ENCODE measurements around the gene RTCA. TPM values are rescaled to one million over a fixed set of nuclear protein-coding genes. Genes with fewer than 3 reads are reported as not detected.
"Not testable (repeated sequence)": the region's sequence is repeated elsewhere in the genome, so short reads cannot be mapped to it uniquely, and the experiment has no call there.

The RTCA gene
- total RNA-seq, 2 donors from 2014 or later, result 30.3 to 31.8 TPM

DNA sequence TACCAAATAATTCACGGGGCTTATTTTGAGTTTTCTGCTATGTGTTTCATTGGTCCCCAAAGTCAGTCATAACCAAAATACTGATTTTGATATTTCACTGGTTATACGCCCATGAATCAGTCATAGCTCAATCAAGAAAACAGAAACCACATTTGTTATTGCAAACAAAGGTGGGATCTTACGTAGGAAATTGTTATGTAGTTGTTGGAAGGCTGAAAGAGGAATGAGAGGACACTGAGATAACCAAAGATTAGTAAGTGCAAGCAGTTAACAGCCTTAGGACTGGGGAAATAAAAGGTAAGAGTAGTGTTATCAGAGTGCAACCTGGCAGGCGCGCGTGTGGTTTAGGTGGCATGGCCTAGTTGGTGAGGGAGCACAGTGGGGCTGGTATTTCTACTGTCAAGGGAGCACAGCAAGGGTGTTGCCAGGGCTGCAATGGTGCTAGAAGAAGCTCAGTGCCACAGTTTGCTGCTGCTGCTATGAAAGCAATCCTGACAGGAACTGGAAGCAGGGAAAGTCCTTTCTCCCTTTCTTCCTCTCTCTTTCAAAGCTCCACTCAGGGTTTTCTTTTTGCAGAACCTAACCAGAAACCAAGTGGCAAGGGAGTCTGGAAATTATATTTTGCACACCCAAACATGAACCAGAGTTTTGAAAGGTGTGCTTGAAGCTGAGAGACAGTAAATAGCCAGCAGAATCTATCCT lies 33.7 kb downstream of the RTCA start:
- intact Hi-C loops (cut with DNase I), result no loop called here
- ATAC-seq (no peak), DNase-seq (no peak)

DNA sequence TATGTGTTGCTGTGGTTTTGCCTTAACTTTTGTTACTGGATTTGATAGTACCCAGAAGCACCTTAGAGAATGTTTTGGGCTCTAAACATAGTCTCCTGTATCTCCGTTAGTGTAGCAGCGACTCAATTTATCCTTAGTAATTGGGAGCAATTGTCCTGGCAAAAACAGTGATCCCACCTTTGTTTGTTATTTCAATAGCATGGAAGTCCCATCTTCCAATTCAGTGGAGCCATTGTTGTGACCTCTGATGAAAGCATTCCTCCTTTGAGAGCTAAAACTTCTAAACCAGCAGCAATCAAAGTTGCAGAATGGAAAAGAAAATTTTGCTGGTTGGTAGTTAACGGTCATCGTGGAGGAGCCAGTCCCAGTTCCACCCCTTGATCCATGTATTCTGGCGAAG lies 34.7 kb downstream of the RTCA start:
- intact Hi-C loops (cut with DNase I), result no loop called here
- ATAC-seq (no peak), DNase-seq (no peak)

DNA sequence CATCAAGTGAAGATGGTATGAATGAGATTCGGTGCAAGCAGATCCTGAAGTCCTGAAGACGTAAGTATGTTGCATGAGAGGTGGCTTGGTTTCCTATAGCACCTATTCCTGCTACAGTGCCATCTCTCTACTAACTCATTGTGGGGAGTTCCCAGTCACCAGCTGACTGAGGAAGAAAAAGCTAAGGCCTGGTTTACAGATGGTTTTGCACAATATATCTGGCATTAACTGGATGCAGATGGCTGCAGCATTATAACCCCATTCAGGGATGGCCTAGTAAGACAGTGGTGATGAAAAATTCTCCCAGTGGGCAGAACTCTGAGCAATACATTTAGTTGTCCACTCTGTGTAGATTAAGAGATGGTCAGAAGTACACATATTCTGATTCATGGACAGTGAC lies 36.7 kb downstream of the RTCA start:
- intact Hi-C loops (cut with DNase I), result no loop called here
- DNase-seq (no peak), ATAC-seq (no peak)

DNA sequence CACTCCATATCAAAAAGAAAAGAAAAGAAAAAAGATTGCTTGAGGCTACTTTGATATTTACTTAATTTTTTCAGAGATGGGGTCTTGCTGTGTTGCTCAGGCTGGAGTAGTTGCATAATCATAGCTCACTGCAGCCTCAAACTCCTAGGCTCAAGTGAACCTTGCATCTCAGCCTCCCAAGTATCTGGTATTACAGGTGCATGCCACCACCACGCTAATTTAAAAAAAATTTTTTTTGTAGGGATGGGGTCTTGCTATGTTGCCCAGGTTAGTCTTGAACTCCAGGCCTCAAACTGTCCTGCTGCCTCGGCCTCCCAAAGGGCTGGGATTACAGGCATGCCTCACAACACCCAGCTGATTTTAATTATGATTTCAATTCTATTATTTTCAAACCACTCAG lies 38.2 kb downstream of the RTCA start:
- ATAC-seq, result no peak
- no peak for DNase-seq
- intact Hi-C loops (cut with DNase I), result no loop called here

DNA sequence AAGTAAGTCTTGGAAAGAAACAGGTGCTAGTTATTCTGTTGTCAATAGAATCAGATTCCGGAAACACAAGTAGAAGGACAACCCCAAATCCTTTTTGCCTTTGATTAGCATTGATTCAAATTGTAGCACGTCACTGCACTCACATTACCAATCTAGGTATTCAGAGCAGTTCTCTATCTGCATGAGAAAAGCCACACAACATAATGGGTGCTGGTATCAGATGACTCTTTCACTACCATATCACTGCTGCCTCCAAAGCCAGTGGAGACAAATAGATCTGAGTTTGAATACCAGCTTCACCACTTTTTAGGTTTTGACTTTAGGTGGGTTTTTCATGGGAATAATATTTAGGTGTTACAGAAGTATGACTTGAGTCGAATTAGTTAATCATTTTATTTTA lies 38.9 kb downstream of the RTCA start:
- no peak for ATAC-seq
- intact Hi-C loops (cut with DNase I), result no loop called here
- DNase-seq, result no peak

DNA sequence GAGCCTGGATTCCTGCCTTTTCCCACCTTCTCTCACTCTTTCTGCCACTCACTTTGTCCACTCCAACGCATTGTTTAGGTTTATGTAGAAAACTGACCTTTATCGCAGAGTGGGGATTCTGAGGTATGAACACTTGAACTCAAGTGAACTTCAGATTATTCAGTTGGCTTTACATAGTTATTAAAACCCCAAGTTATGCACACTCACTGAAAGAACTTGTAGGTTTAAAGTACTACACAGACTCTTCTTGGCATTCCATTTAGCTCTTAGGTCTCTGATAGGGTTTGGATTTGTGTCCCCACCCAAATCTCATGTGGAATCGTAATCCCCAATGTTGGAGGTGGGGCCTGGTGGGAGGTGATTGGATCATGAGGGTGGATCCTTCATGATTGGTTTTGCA lies 39.9 kb downstream of the RTCA start:
- intact Hi-C loops (cut with DNase I), result no loop called here
- ATAC-seq (no peak), DNase-seq (no peak)

DNA sequence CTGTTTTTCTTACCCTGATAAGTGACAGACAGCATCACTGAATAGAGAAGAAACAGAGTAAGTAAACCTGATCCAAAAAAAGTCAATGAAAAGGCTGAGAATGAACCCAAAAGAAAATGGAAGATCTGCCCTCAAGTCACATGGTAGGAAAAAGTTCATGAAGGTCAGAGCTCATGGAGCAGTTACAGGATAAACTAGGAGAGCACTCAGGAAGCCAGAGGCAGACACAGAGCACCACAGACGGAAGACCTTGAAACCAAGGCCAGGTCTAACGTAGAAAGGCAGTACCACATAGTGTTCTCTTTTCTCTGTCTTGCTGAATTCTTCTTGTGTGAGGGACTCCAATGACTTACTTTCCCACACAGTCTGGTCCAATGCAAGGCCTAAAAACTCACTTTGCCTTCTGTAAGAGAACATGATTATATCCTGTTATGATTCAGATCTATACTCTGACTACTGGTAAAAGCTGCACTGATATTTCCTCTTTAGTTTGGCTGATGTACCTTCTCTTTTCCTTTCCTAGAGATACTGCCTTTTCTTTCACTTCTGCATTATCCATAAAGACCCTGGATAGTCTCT lies 40.8 kb downstream of the RTCA start:
- ATAC-seq, result no peak
- DNase-seq, result no peak
- intact Hi-C loops (cut with DNase I), result no loop called here

DNA sequence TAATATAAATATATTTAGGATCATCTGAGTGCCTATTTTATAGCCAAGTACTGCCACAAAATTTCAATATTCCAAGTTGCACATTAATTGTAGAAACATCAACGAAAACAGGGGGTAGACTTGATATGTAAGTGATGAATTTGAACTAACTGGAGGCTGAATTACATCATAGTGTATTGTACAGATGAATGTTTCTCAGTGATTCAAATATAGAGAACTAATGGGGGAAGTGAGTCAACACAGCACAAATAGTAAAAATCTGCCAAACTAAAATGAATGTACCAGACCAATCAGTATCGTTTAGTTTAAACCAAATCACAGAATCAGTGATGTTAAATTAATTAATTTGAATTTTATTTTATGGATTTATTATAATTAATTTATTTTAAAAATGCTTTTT lies 42.8 kb downstream of the RTCA start:
- intact Hi-C loops (cut with DNase I), result no loop called here
- DNase-seq (no peak), ATAC-seq (no peak)

DNA sequence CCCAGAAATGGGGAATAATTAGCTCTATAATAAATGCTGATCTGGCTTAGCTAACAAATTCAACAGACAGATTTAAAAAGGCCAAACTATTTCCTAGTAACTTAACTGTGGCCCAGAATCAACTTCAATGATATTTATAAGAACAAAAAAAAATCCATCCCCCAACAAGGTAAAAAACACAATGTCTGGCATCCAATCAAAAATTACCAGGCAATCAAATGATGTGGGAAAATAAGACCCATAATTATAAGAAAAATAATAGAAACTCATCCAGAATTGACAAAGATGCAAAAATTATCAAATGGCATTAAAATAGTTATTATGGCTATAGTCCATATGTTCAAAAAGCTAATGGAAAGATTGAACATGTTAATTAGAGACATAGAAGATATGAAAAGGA lies 43.8 kb downstream of the RTCA start:
- DNase-seq, result no peak
- ATAC-seq, result no peak
- intact Hi-C loops (cut with DNase I), result no loop called here

DNA sequence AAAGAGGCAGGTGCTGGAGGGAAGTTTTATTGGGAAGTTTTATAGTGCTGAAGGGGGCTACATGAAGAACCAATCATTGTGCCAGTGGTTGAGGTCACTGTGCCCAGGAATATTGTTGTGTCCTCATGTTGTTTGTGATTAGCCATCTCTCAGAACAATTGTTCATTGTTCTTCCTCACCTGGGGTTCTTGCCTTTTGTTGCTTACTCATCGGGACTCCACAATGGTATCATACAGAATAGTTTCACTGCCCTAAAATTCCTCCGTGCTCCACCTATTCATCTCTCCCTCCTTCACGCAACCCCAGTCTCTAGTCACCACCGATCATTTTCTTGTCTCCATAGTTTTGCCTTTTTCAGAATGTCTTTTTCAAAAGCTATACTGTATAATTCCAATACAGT lies 47.4 kb downstream of the RTCA start:
- DNase-seq (no peak), ATAC-seq (no peak)
- intact Hi-C loops (cut with DNase I), result no loop called here

DNA sequence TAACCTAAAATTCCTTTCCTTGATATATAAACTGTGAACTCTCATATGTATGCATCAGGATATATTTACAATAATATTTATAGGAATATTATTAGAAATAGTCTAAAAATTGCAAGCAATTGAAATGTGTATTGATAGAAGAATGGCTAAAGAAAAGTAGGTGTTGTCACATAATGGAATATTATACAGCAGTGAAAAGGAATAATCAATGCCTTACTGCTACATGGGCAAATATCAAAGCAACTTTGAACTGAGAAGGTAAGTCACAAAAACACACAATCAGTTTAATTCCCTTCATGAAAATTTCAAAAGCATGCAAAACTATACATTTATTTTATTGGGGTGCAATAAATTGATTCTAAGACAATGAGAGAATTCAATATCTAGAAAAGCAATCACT lies 50.6 kb downstream of the RTCA start:
- no peak for DNase-seq
- no peak for ATAC-seq
- intact Hi-C loops (cut with DNase I), result no loop called here

DNA sequence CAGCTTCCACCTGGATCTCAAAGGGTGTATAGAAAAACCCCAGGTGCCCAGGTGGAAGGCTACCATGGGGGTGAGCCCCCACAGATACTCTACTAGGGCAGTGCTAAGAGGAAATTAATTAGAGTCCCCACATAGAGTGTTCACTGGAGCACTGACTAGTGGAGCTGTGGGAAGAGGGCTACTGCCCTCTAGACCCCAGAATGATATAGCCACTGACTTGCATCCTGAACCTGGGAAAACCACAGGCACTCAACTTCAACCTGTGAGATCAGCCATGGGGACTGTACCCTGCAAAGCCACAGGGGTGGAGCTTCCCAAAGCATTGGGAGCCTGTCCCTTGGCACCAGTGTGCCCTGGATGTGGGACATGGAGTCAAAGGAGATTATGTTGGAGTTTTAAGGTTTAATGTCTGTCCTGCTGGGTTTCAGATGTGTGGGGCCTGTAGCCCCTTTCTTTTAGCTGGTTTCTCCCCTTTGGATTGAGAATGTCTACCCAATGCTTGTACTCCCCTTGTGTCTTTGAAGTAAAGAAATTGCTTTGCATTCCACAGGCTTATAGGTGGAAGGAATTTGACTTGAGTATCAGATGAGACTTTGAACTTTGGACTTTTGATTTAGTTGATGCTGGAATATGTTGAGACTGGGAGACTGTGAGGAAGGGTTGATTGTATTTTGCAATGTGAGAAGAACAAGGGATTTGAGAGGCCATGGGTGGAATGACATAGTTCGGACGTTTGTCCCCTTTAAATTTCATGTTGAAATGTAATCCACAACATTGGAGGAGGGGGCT lies 54.5 kb downstream of the RTCA start:
- intact Hi-C loops (cut with DNase I), result no loop called here
- ATAC-seq, result no peak
- DNase-seq, result no peak

DNA sequence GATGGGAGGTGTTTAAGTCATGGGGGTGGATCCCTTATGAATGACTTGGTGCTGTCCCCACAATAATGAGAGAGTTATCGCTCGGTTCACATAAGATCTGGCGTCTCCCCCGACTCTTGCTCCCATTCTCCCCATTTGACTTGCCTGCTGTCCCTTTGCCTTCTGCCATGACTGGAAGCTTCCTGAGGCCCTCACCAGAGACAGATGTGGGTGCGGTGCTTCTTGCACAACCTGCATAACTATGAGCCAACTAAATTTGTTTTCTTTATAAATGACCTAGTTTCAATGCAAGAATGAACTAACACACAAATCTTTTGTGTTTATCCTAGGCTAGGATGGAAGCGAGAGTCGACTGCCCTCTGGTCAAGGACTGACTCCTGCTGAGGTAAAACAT lies 55.1 kb downstream of the RTCA start:
- no peak for ATAC-seq
- intact Hi-C loops (cut with DNase I), result no loop called here
- DNase-seq, result no peak

DNA sequence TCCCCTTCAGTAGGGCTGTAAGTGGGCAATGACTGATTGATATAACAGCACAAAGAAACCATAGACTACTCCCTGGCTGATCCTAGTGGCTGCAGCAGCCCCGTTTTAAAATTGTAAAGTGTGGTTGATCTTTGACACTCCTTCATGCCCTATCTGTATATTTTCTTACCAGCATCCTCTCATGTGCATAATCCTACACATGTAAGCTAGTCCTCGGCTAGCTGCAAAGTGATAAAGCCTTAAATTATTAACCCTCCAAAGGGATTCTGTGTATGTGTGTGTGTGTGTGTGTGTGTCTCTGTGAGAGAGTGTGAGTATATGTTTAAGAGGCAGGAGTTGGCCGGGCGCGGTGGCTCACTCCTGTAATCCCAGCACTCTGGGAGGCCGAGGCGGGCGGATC lies 55.5 kb downstream of the RTCA start:
- ATAC-seq, result no peak
- intact Hi-C loops (cut with DNase I), result no loop called here
- no peak for DNase-seq

DNA sequence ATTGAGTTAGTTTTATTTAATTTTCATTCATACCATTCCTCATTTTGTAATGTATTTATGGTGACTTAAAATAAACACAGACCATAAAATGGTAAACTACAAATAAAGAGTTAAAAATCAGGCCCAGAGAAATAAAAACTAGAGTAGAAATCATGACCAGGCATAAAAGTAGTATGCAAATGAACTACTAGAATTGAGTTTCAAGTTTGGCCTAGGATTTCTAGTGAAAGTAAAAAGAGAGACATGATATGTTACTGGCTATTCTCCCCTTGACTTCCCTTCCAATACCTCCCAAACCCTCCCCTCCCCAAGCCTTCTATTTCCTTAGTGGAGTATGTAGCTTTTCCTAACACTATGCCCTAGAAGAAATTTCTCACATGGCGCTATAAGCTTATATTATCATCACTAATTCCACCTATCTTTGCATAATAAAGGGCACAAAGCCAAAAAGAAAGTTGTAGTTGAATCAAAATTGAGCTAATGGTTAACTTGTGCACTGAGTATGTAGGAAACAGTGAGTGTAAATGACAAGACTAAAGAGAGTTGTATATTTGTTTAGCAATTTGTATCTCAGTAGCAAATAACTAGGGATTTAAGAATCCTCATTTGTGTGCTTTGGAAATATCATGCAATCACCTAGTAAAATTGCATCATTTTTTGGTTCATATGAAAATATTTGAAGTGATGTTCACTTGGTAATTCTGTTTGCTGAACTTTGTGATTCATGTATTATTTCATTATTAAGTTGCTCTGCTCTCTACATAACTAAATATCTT lies 56.6 kb downstream of the RTCA start:
- ATAC-seq (peak in 1 of 2 donors; percentile 53), DNase-seq (no peak)
- intact Hi-C loops (cut with DNase I), result no loop called here

DNA sequence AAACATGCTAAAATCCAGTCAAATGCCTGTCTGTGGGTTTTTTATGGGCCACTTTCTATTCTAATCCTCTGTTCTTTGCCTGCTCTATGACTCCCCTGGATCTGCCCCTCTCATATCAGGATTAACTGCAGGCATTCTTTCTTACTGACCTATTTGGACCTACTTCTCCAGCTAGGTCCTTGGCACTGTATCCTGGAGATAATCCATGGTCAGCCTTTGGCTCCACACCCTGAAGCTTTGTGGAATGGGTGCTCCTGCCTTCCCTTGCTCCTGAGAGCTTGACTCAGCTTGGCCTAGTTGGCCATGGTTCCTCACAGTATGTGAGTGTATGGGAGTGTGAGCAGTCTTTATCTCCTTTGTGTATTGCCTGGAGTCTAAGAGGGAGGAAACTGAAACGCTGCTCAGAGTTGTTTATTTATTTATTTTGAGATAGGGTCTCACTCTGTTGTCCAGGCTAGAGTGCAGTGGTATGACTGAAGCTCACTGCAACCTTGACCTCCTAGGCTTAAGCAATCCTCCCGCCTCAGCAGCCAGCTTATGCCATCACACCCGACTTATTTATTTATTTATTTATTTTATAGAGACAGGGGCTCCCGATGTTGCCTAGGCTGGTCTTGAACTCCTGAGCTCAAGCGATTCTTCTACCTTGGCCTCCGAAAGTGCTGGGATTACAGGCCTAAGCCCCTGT lies 57.5 kb downstream of the RTCA start:
- intact Hi-C loops (cut with DNase I), result no loop called here
- DNase-seq, result peak; percentile 36
- peak; percentile 77 to 96 for ATAC-seq

DNA sequence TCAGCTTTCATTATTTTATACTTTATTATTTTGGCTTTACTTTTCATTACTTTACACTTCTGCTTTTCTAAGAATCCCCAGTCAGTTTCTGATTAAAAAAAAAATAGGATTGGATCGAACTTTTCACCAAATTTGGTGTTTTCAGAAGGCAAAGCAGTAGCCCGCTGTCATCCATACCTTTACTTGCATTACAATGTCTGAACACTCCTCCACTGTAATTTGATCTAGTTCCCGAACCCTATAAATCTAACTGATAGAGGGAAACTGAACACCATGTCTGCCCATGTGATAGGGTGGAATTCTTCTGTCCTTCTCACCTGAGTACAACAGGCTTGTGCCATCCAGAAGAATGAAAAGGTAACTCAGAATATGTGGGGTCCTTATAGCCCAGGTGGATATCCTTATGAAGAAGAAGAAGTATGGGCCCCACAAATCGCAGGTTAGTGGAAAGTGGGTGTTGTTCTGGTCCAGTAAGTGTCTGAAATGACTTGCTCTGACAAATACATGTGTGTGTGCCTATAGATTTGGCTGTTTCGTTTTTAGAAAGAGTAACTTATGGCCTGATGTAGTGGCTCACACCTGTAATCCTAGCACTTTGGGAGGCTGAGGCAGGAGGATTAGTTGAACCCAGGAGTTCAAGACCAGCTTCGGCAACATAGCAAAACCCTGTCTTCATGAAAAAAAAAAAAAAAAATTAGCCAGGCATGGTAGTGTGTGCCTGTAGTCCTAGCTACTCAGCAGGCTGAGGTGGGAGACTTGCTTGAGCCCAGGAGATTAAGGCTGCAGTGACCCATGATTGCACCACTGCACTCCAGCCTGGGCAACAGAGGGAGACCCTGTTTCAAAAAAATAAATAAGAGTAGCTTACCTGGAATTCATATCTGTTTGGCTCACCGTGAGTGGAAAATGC lies 59.7 kb downstream of the RTCA start:
- no peak for ATAC-seq
- intact Hi-C loops (cut with DNase I), result no loop called here
- no peak for DNase-seq

DNA sequence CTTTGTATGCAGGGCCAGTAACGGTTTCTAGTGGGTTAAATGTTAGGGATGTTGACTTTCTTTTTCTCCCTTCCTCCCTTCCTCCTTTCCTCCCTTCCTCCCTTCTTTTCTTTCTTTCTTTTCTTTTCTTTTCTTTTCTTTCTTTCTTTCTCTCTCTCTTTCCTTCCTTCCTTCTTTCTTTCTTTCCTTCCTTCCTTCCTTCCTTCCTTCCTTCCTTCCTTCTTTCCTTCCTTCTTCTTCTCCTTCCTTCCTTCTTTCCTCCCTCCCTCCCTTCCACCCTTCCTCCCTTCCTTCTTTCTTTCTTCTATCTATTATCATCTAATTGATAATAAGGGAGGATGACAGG lies 60.3 kb downstream of the RTCA start:
- intact Hi-C loops (cut with DNase I), result not testable (repeated sequence)

DNA sequence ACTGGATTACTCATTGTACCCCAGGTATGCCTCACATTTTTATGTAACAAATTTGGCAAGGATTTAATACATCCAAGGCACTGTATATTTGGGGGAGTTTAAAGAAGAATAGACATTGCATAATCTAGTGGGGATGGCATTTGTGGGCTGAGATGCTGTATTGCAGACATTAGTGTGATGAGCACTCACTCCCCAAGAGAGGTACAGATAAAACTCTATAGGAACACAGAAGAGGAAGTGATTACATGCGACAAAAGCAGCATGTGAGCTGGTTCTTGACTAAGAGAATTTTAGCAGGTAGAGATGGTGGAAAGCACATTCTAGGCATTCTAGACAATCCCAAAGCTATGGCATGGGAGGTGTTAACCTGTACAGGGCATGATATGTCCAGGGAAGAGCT lies 62.1 kb downstream of the RTCA start:
- intact Hi-C loops (cut with DNase I), result no loop called here
- DNase-seq (no peak), ATAC-seq (no peak)

More for the DNA sequence above, 60.3 kb downstream of the RTCA start:
- not testable (repeated sequence) for ATAC-seq, DNase-seq
